Breast epithelium (tissue), 3 donors: Measurements from ENCODE around the gene EPHA8.

ENCODE experiments used
- CTCF ChIP-seq, 3 donors: fragments of 450-650 bp; IDR thresholded peaks; one replicate each; pipeline ENCODE4 v1.5.1; 2016 to 2017; ENCODE audit warnings: antibody characterized with exemption in 3 of 3, mild to moderate bottlenecking in 3 of 3, moderate library complexity in 3 of 3
- POLR2A ChIP-seq: fragments of 450-650 bp; IDR thresholded peaks from one replicate; pipeline ENCODE4 v1.6.1; 2016; ENCODE audit warnings: antibody characterized with exemption, mild to moderate bottlenecking, moderate library complexity

- TF ChIP-seq CTCF (IDR thresholded peaks at IDR 0.05) (no peak), POLR2A (no peak)
These were observed 9.2 kb upstream of the EPHA8 start for GRCh38 chr1:22553991-22554522.
